Measurements from ENCODE around the gene EXOC4.

GRCh38 chr7:133491846-133492652 is 239.2 kb downstream of the EXOC4 start:
- no peak for TF ChIP-seq CTCF (IDR thresholded peaks at IDR 0.05)
- no peak for TF ChIP-seq POLR2AphosphoS5 (IDR thresholded peaks at IDR 0.05)
- TF ChIP-seq POLR2A (IDR thresholded peaks at IDR 0.05), result no peak
